Erythroblast (primary cell): ENCODE data around the gene ACACB.

Experiments
- GATA1 ChIP-seq: IDR thresholded peaks from 2 replicates; pipeline ENCODE4 v1.6.1; 2011; ENCODE audit warnings: low read depth, mild to moderate bottlenecking, control low read depth, low read length, moderate library complexity
- POLR2A ChIP-seq: IDR thresholded peaks from 2 replicates; pipeline ENCODE4 v1.6.1; 2011; ENCODE audit warnings: mild to moderate bottlenecking, low read length

DNA sequence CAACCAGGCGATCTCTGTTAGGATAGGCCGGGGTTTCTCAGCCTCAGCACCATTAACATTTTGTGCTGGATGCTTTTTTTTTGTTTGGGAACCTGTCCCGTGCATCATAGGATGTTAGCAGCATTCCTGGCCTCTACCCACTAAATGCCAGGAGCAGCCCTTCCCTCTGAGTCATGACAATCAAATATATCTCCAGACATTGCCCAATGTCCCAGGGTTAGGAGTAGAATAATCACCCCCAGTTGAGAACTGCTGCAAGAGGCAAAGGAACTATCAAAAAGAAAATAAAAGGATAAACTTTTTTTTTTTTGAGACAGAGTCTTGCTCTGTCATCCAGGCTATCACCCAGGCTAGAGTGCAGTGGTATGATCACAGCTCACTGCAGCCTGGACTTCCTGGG is 76.0 kb downstream of the ACACB start:
- TF ChIP-seq POLR2A = no peak
- no peak for TF ChIP-seq GATA1
